GM03348 (cell line): ENCODE measurements around the gene RPS18.
A peak's percentile ranks its signal among the peaks of the same experiment; 100 is the strongest.

Source experiments
- DNase-seq: peaks from one replicate; pipeline ENCODE4 v3.0.0; 2012; ENCODE audit warnings: low spot score

The RPS18 gene

GRCh38 chr6:33289784-33290315 lies 18.0 kb downstream of the RPS18 start:
- no peak for DNase-seq

- no peak for DNase-seq
Measured at GRCh38 chr6:33290459-33290858, 18.6 kb downstream of the RPS18 start.

DNA sequence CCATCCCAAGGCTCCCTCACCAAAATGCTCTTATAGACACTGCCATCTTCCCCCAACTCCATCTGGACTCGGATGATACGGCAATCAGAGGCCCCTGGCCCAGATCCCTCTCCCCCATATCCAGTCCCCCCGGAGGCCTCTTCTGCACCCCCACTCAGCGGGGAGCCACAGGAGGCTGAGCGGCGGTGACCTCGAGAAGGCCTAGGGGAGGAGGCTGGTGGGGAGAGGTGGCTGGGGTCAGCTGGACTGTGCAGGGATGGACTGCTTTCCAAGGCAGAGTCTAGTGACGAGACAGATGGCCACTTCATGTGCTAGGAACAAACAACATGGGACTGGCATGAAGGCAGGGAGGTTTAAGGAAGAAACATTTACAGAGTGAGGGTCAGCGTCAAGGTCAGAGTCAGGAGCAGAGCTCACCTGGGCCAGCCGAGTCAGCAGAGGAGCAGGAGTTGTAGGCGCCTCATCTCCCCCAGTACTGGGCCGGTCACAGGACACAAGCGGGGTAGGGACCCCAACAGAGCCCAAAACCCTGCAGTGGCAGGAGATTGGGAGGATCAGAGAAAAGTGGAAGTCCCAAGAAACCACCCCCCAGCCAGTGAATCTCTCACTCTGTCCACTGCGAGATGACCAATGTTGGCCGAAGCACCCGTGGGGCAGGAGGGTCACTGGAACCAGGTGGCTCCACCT lies 21.3 kb downstream of the RPS18 start:
- DNase-seq, result no peak

GRCh38 chr6:33294086-33294823 lies 22.4 kb downstream of the RPS18 start:
- DNase-seq, result no peak

DNA sequence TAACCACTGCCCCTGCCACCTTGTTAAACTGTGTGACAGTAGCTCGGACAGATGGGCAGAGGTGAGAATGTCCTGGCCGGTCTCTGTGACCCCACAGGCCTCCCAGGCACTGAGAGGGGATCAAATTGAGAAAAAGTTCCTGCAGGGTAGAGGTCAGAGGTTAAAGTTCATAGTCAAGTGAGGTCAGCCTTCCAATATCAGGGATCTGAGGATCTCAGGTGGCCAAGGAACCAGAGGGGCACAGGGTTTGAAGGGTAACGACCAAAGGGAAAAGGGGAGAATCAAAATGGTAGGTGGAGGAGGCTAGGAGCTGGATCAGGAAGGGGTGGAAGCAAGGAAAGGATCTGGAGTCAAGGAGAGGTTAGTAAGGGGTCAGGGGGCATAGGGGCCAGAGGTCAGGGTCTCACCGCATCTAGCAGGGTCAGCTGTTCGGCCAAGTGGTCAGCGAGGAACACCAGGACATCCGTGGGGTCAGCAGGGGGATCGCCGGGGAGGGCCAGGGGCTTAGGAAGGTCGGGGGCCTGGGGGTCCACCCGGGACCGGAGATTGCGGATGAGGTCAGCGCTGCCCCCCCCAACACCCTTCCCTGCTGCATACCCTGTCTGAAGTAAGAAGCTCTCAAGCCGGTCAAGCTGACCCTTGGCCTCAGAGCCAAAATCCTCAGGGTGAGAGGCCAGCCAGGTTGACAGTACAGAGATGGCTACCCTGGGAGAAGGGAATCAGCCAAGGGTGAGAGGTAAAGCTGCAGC lies 23.9 kb downstream of the RPS18 start:
- no peak for DNase-seq

GRCh38 chr6:33296797-33297405 lies 25.0 kb downstream of the RPS18 start:
- DNase-seq, result no peak

DNA sequence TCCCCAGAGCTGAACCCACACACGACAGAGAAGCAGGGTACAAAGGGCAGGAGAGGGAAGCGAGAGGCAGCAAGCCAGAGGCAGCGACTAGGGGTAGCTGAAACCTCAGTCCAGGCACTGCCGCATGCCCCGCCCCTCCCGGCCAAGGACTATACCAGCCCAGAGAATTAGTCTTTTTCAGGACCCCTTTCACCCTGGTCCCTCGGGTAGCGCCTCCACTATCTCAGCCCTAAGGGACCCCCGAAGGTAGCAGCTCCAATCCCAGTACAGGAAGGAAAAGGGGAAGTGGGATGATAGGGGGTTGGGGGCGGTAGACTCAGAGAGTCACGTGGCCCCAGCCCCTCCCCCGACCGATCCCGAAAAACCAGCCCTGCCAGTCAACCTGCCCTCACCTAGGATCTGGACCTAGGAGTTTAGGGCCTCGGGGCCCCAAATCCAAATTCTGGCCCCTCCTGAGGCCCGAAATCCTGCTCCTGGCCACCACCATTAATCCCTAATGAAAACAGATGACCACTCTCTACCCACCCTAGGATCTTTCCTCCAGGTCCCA lies 25.6 kb downstream of the RPS18 start:
- no peak for DNase-seq

DNA sequence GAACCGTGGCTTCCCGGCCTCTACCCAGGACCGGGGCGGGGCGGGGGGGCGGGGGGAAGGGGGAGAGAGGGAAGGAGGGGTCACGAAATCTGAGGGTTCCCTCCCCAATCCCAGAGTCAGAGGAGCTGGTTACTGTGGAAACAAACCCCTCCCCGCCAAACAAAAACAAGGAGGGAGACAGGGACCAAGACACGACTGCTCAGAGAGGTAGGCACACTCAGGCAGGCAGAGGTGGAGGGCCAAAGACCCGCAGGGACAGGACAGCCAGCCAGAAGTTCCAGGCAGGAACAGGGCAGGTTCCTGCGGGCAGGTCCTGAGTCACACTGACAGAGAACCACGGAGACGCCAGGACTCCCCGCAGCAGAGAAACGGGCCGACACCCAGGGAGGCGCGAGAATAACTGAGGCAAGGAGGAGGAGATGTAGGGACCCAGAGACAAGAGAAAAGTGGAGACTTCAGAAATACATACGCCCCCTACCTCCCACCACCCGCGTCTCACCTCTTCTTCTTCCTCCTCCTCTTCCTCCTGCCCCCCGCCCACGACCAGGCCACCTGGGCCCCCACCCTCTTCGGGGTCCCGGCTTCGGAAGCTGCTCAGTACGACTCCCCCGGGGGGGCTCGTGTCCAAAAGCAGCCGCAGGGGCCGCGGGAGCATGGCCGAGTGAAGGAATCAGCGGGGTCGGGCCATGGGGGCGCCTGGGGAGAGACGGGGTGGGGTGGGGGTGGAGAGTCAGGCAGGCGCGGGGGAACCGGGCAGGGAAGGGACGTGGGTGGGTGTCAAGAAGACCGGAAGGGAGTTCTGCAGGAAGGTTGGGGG lies 26.3 kb downstream of the RPS18 start:
- peak; percentile 91 for DNase-seq

DNA sequence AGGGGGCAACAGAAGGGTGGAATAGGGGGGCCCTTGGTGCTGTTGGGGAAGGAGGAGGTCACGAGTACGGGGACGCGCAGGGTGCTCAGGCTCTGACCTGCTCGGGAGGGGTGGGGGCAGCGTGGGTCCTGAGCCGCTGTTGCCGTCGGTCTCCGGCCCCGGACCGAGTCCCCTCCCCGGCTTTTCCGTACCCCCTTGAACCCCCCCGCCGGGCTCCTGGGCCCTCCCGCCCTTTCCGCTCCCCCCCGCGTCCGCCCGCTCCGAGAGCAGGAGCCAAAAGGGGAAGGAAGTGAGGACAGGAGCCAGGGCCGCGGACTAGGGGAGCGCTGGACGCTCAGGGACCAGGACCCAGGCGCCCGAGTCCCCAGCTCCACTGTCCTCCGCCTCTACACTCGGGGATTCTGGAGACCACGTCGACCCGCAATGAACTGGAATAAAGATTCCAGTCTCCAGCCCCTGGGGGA lies 26.9 kb downstream of the RPS18 start, which contains the start of gene RGL2:
Gene RGL2 (minus strand): TSS at position 170 of the 464 bp plus-strand sequence. CDS start 332 bp downstream, outside the sequence.
- DNase-seq, result peak; percentile 80

GRCh38 chr6:33299237-33299944 lies 27.5 kb downstream of the RPS18 start:
- peak; percentile 94 for DNase-seq

DNA sequence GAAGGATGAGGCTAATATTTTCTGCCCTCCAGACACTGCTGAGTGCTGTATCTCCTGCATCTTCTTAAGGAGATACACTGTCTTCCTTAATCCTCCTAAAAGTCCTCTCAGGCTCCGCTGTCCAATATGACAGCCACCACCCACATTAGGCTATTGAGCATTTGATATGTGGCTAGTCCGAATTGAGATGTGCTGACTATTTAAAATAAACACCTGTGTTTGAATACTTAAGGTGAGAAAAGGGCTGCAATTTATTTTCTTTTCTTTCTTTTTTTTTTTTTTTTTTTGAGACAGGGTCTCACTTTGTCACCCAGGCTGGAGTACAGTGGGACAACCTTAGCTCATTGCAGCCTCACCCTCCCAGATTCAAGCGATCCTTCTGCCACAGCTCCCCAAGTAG lies 30.0 kb downstream of the RPS18 start:
- DNase-seq, result no peak

DNA sequence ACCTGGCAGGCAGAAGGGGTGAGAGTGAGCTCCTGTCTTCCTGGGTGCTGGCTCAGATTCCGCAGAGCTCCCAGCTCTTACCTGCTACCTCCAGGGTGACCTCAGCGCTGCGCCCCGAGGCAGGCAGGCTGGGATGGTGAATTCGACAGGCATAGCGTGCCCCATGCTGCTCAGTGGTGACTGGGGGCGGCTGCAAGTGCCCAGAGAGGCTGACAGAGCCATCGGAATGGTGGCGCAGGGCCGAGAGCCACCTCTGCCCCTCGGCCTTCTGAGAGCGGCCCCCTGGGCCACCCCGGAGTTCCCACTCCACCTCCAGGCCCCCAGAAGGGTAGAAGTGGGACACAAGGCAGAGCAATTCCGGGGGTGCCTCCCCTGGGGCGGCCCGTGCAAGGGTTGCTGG lies 32.3 kb downstream of the RPS18 start:
- no peak for DNase-seq

- no peak for DNase-seq
Measured at GRCh38 chr6:33305052-33305451, 33.2 kb downstream of the RPS18 start.

- no peak for DNase-seq
Measured at GRCh38 chr6:33306356-33306755, 34.5 kb downstream of the RPS18 start.

- DNase-seq, result peak; percentile 54
Measured at GRCh38 chr6:33312361-33313104, 40.7 kb downstream of the RPS18 start.

DNA sequence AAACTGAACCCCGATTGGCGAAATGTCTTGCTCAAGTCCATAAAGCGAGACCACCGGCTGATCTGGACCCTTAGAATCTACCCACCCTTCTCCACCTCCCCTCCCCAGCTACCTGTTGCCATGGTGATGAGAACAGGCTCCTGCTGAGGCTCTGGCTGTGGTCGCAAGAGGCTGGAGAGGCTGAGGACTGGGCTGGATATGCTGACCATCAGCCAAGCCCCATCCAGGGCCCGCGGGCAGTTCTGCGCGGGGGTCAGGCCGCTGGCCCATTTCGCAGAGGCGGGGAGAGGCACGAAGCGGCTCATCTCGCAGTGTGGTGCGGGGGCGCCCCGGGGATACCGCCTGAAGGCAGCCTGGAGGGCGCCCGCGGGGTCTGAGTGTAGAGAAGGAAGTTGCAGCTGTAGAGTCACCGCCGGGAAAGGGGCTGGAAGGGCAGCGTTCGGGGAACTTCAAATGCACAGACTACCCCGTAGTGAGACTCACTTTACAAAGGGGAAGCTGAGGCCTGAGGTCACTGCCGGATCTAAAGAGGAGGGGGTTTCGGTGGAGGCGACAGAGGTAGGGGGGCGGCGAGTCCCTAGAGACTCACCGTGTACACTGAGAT lies 41.3 kb downstream of the RPS18 start:
- peak; percentile 50 for DNase-seq

GRCh38 chr6:33313709-33314514 lies 42.0 kb downstream of the RPS18 start, which contains the start of gene TAPBP:
TSS of gene TAPBP (minus strand) at chr6:33314078. CDS start at chr6:33314041, 37 bp downstream.
- peak; percentile 63 for DNase-seq

- DNase-seq, result peak; percentile 75
Measured at GRCh38 chr6:33314515-33314942, 42.7 kb downstream of the RPS18 start.
